ENCODE data around the gene DAB2IP.

DAB2IP gene

GRCh38 chr9:121823451-121824169, 172.2 kb downstream of the DAB2IP start:
- H3K27me3 ChIP-seq (ENCODE audit: control insufficient read depth, insufficient read depth, low read length, poor library complexity, severe bottlenecking), result no peaks in the 10 kb centered on the region
- H3K9me3 ChIP-seq (ENCODE audit: control insufficient read depth, low read length), result no peaks in the 10 kb centered on the region
- no peak overlapping the region for H3K4me3 ChIP-seq (ENCODE audit: insufficient read depth, low read depth, low read length)
- peaks cover 27% of the 10 kb centered on the region for H3K4me1 ChIP-seq (ENCODE audit: control insufficient read depth, insufficient read depth, low read length)
- no peaks in the 10 kb centered on the region for H3K36me3 ChIP-seq (ENCODE audit: control insufficient read depth, insufficient read depth, low read length)
- 94 to 97% methylated on average over 12 to 13 of the region's 13 CpGs for WGBS, 2 experiments
- no peak overlapping the region for H3K27ac ChIP-seq (ENCODE audit: insufficient read depth, low read depth, low read length, poor library complexity, severe bottlenecking)

GRCh38 chr9:121824651-121825030, 173.2 kb downstream of the DAB2IP start:
- 68 to 80% methylated on average over 4 of the region's 4 CpGs for WGBS, 2 experiments
- no peak overlapping the region for H3K4me3 ChIP-seq (ENCODE audit: insufficient read depth, low read depth, low read length)
- H3K27ac ChIP-seq (ENCODE audit: insufficient read depth, low read depth, low read length, poor library complexity, severe bottlenecking), result no peak overlapping the region
- H3K4me1 ChIP-seq (ENCODE audit: control insufficient read depth, insufficient read depth, low read length), result peaks cover 17% of the 10 kb centered on the region
- H3K9me3 ChIP-seq (ENCODE audit: control insufficient read depth, low read length), result no peaks in the 10 kb centered on the region
- H3K27me3 ChIP-seq (ENCODE audit: control insufficient read depth, insufficient read depth, low read length, poor library complexity, severe bottlenecking), result no peaks in the 10 kb centered on the region
- no peaks in the 10 kb centered on the region for H3K36me3 ChIP-seq (ENCODE audit: control insufficient read depth, insufficient read depth, low read length)

- Histone ChIP-seq H3K36me3 (ENCODE audit: control insufficient read depth, insufficient read depth, low read length) (no peaks in the 10 kb centered on the region), H3K27me3 (ENCODE audit: control insufficient read depth, insufficient read depth, low read length, poor library complexity, severe bottlenecking) (no peaks in the 10 kb centered on the region), H3K27ac (ENCODE audit: insufficient read depth, low read depth, low read length, poor library complexity, severe bottlenecking) (no peak overlapping the region), H3K4me3 (ENCODE audit: insufficient read depth, low read depth, low read length) (no peak overlapping the region), H3K9me3 (ENCODE audit: control insufficient read depth, low read length) (no peaks in the 10 kb centered on the region), H3K4me1 (ENCODE audit: control insufficient read depth, insufficient read depth, low read length) (peaks cover 11% of the 10 kb centered on the region)
- WGBS, 2 experiments, result 89% methylated on average over 12 of the region's 12 CpGs
These were observed 173.7 kb downstream of the DAB2IP start for GRCh38 chr9:121825031-121825691.

- Histone ChIP-seq H3K36me3 (ENCODE audit: control insufficient read depth, insufficient read depth, low read length) (no peaks in the 10 kb centered on the region), H3K4me1 (ENCODE audit: control insufficient read depth, insufficient read depth, low read length) (no peaks in the 10 kb centered on the region), H3K4me3 (ENCODE audit: insufficient read depth, low read depth, low read length) (no peak overlapping the region), H3K9me3 (ENCODE audit: control insufficient read depth, low read length) (no peaks in the 10 kb centered on the region), H3K27me3 (ENCODE audit: control insufficient read depth, insufficient read depth, low read length, poor library complexity, severe bottlenecking) (no peaks in the 10 kb centered on the region), H3K27ac (ENCODE audit: insufficient read depth, low read depth, low read length, poor library complexity, severe bottlenecking) (no peak overlapping the region)
- 91 to 92% methylated on average over 7 of the region's 7 CpGs for WGBS, 2 experiments
These were observed 175.3 kb downstream of the DAB2IP start for GRCh38 chr9:121826711-121827110.

GRCh38 chr9:121827251-121827967, 176.0 kb downstream of the DAB2IP start:
- H3K27me3 ChIP-seq (ENCODE audit: control insufficient read depth, insufficient read depth, low read length, poor library complexity, severe bottlenecking), result no peaks in the 10 kb centered on the region
- H3K4me1 ChIP-seq (ENCODE audit: control insufficient read depth, insufficient read depth, low read length), result no peaks in the 10 kb centered on the region
- no peak overlapping the region for H3K27ac ChIP-seq (ENCODE audit: insufficient read depth, low read depth, low read length, poor library complexity, severe bottlenecking)
- WGBS, 2 experiments, result 88% methylated on average over 17 of the region's 17 CpGs
- no peak overlapping the region for H3K4me3 ChIP-seq (ENCODE audit: insufficient read depth, low read depth, low read length)
- no peaks in the 10 kb centered on the region for H3K9me3 ChIP-seq (ENCODE audit: control insufficient read depth, low read length)
- no peaks in the 10 kb centered on the region for H3K36me3 ChIP-seq (ENCODE audit: control insufficient read depth, insufficient read depth, low read length)

GRCh38 chr9:121830441-121831140, 179.2 kb downstream of the DAB2IP start:
- no peaks in the 10 kb centered on the region for H3K36me3 ChIP-seq (ENCODE audit: control insufficient read depth, insufficient read depth, low read length)
- WGBS, 2 experiments, result 97% methylated on average over 3 of the region's 3 CpGs

GRCh38 chr9:121831869-121832268, 180.4 kb downstream of the DAB2IP start:
- Histone ChIP-seq H3K27me3 (ENCODE audit: control insufficient read depth, insufficient read depth, low read length, poor library complexity, severe bottlenecking) (no peaks in the 10 kb centered on the region), H3K4me1 (ENCODE audit: control insufficient read depth, insufficient read depth, low read length) (no peaks in the 10 kb centered on the region), H3K4me3 (ENCODE audit: insufficient read depth, low read depth, low read length) (no peak overlapping the region), H3K27ac (ENCODE audit: insufficient read depth, low read depth, low read length, poor library complexity, severe bottlenecking) (no peak overlapping the region), H3K36me3 (ENCODE audit: control insufficient read depth, insufficient read depth, low read length) (no peaks in the 10 kb centered on the region), H3K9me3 (ENCODE audit: control insufficient read depth, low read length) (no peaks in the 10 kb centered on the region)
- WGBS, 2 experiments, result 88 to 96% methylated on average over 3 of the region's 3 CpGs

More at GRCh38 chr9:121830441-121831140, 179.2 kb downstream of the DAB2IP start:
- Histone ChIP-seq H3K27me3 (ENCODE audit: control insufficient read depth, insufficient read depth, low read length, poor library complexity, severe bottlenecking) (no peaks in the 10 kb centered on the region), H3K9me3 (ENCODE audit: control insufficient read depth, low read length) (no peaks in the 10 kb centered on the region), H3K4me3 (ENCODE audit: insufficient read depth, low read depth, low read length) (no peak overlapping the region), H3K4me1 (ENCODE audit: control insufficient read depth, insufficient read depth, low read length) (no peaks in the 10 kb centered on the region), H3K27ac (ENCODE audit: insufficient read depth, low read depth, low read length, poor library complexity, severe bottlenecking) (no peak overlapping the region)

GRCh38 chr9:121833061-121833460, 181.6 kb downstream of the DAB2IP start:
- Histone ChIP-seq H3K36me3 (ENCODE audit: control insufficient read depth, insufficient read depth, low read length) (no peaks in the 10 kb centered on the region), H3K4me1 (ENCODE audit: control insufficient read depth, insufficient read depth, low read length) (peaks cover 5% of the 10 kb centered on the region), H3K27ac (ENCODE audit: insufficient read depth, low read depth, low read length, poor library complexity, severe bottlenecking) (no peak overlapping the region), H3K4me3 (ENCODE audit: insufficient read depth, low read depth, low read length) (no peak overlapping the region), H3K27me3 (ENCODE audit: control insufficient read depth, insufficient read depth, low read length, poor library complexity, severe bottlenecking) (no peaks in the 10 kb centered on the region), H3K9me3 (ENCODE audit: control insufficient read depth, low read length) (no peaks in the 10 kb centered on the region)
- 94 to 96% methylated on average over 9 of the region's 9 CpGs for WGBS, 2 experiments

Measured in ectodermal cell (in vitro differentiated cells).